Measurements from ENCODE around the gene ALK. TPM values are rescaled to one million over a fixed set of nuclear protein-coding genes. Genes with fewer than 3 reads are reported as not detected.

ALK gene
- total and polyA plus RNA-seq, 2 donors (not counting 1 experiment from before 2014, with no cell fraction given), result not detected

- H3K4me3 ChIP-seq (ENCODE audit: control extremely low read depth in 1 of 5, extremely low read depth in 1 of 5, insufficient read depth in 1 of 5, low read depth in 2 of 5, low read length in 4 of 5), result no peak overlapping the region
- H4K20me1 ChIP-seq (ENCODE audit: control insufficient read depth, insufficient read depth, low read length, poor library complexity, severe bottlenecking), result no peaks in the 10 kb centered on the region
- no peak overlapping the region for H2AFZ ChIP-seq (ENCODE audit: insufficient read depth, low read depth, low read length, poor library complexity, severe bottlenecking)
- ATAC-seq (ENCODE audit: low read depth) (no peak), DNase-seq (no peak)
- H3K79me2 ChIP-seq (ENCODE audit: control insufficient read depth, insufficient read depth, low read length), result no peaks in the 10 kb centered on the region
- Mint-ChIP-seq H3K27ac (no peak overlapping the region), H3K4me1 (peaks cover 3% of the 10 kb centered on the region), H3K4me3 (no peak overlapping the region), H3K9me3 (ENCODE audit: insufficient read depth) (no peaks in the 10 kb centered on the region), H3K27me3 (no peaks in the 10 kb centered on the region)
- ChIA-PET CTCF (no interaction called here), POLR2A (no interaction called here)
- H3K9me3 ChIP-seq (ENCODE audit: control extremely low read depth in 1 of 3, control insufficient read depth in 2 of 3, insufficient read depth in 1 of 3, low read length in 2 of 3), result no peaks in the 10 kb centered on the region
- H3K36me3 ChIP-seq (replicated peaks in 1 of 2; ENCODE audit: control extremely low read depth in 1 of 2, control insufficient read depth in 1 of 2, extremely low read depth in 1 of 2, insufficient read depth in 2 of 2, low read length in 1 of 2), result no peaks in the 10 kb centered on the region
- no peak overlapping the region for H3K4me2 ChIP-seq (replicated peaks; ENCODE audit: low read depth, low read length, poor library complexity, severe bottlenecking)
- no peak overlapping the region for H3K27ac ChIP-seq (ENCODE audit: low read length in 2 of 2)
- WGBS (ENCODE audit: insufficient coverage), result 89% methylated on average over 1 of the region's 1 CpG
- TF ChIP-seq CTCF (IDR thresholded peaks at IDR 0.05), result no peak
- no peak for TF ChIP-seq EZH2 (IDR thresholded peaks at IDR 0.05; ENCODE audit: borderline replicate concordance, insufficient read depth, low read depth, low read length, poor library complexity, severe bottlenecking)
- intact Hi-C loops (cut with micrococcal nuclease), result no loop called here
- no peaks in the 10 kb centered on the region for H3K4me1 ChIP-seq (ENCODE audit: control insufficient read depth in 2 of 2, insufficient read depth in 2 of 2, low read length in 2 of 2)
- no peak overlapping the region for H3K9ac ChIP-seq (ENCODE audit: low read length)
- no peaks in the 10 kb centered on the region for H3K27me3 ChIP-seq (replicated peaks in 1 of 4; ENCODE audit: control extremely low read depth in 1 of 4, control insufficient read depth in 3 of 4, insufficient read depth in 4 of 4, low read length in 3 of 4)
These were observed 754.9 kb downstream of the ALK start for GRCh38 chr2:29166242-29167039.

GRCh38 chr2:29165362-29166241 is 755.8 kb downstream of the ALK start:
- Histone ChIP-seq H2AFZ (ENCODE audit: insufficient read depth, low read depth, low read length, poor library complexity, severe bottlenecking) (no peak overlapping the region), H3K27me3 (replicated peaks in 1 of 4; ENCODE audit: control extremely low read depth in 1 of 4, control insufficient read depth in 3 of 4, insufficient read depth in 4 of 4, low read length in 3 of 4) (no peaks in the 10 kb centered on the region), H3K79me2 (ENCODE audit: control insufficient read depth, insufficient read depth, low read length) (no peaks in the 10 kb centered on the region), H3K27ac (ENCODE audit: low read length in 2 of 2) (no peak overlapping the region), H3K9me3 (ENCODE audit: control extremely low read depth in 1 of 3, control insufficient read depth in 2 of 3, insufficient read depth in 1 of 3, low read length in 2 of 3) (no peaks in the 10 kb centered on the region), H3K4me2 (replicated peaks; ENCODE audit: low read depth, low read length, poor library complexity, severe bottlenecking) (no peak overlapping the region), H3K4me1 (ENCODE audit: control insufficient read depth in 2 of 2, insufficient read depth in 2 of 2, low read length in 2 of 2) (no peaks in the 10 kb centered on the region), H3K36me3 (replicated peaks in 1 of 2; ENCODE audit: control extremely low read depth in 1 of 2, control insufficient read depth in 1 of 2, extremely low read depth in 1 of 2, insufficient read depth in 2 of 2, low read length in 1 of 2) (no peaks in the 10 kb centered on the region), H3K4me3 (ENCODE audit: control extremely low read depth in 1 of 5, extremely low read depth in 1 of 5, insufficient read depth in 1 of 5, low read depth in 2 of 5, low read length in 4 of 5) (no peak overlapping the region), H3K9ac (ENCODE audit: low read length) (no peak overlapping the region), H4K20me1 (ENCODE audit: control insufficient read depth, insufficient read depth, low read length, poor library complexity, severe bottlenecking) (no peaks in the 10 kb centered on the region)
- TF ChIP-seq CTCF (IDR thresholded peaks at IDR 0.05) (no peak), EZH2 (IDR thresholded peaks at IDR 0.05; ENCODE audit: borderline replicate concordance, insufficient read depth, low read depth, low read length, poor library complexity, severe bottlenecking) (no peak)
- WGBS (ENCODE audit: insufficient coverage), result 91% methylated on average over 4 of the region's 8 CpGs
- ATAC-seq (ENCODE audit: low read depth) (no peak), DNase-seq (no peak)
- H3K4me1 Mint-ChIP-seq, result peaks cover 3% of the 10 kb centered on the region
- ChIA-PET POLR2A (no interaction called here), CTCF (no interaction called here)
- no peak overlapping the region for H3K4me3 Mint-ChIP-seq
- H3K9me3 Mint-ChIP-seq (ENCODE audit: insufficient read depth), result no peaks in the 10 kb centered on the region
- H3K27me3 Mint-ChIP-seq, result no peaks in the 10 kb centered on the region
- H3K27ac Mint-ChIP-seq, result no peak overlapping the region
- intact Hi-C loops (cut with micrococcal nuclease), result no loop called here
